Limb (tissue), 2 donors: ENCODE measurements around the gene CACNG3.

Source experiments
- DNase-seq, 2 donors: peaks; one replicate each; pipeline ENCODE4 v3.0.0-alpha.2; 2016; ENCODE audit errors: extremely low spot score in 2 of 2

Gene CACNG3

DNA sequence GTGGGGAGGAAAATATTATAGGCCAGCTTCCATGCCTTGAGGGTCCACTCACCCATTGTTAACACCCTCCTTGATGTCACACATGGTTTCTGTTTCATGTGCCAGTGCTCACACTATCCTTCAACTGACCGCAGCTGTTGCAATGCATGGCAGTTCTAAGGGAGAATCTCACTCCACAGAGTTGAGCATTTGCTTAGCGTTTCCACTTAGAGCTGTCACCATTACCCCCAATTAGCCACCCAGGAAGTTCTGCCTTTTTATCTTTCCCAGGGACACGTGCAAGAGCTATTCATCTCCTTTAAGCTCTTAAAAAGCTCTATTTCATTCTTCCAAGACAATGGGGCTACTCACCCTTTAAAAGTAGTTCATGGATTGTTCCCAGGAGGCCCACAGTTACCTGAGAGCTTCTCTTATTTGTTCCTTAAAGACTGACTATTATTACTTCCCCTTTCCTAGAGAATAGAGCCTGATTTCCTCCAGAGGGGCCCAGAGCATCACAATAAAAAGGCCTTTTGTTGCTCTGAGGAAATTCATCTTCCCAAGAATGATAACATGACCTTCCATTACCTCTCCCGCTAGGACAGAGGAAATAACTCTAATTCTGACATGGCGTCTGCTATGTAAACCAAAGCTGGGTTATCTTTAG, 126.8 kb downstream of the CACNG3 start:
- DNase-seq = no peak

DNA sequence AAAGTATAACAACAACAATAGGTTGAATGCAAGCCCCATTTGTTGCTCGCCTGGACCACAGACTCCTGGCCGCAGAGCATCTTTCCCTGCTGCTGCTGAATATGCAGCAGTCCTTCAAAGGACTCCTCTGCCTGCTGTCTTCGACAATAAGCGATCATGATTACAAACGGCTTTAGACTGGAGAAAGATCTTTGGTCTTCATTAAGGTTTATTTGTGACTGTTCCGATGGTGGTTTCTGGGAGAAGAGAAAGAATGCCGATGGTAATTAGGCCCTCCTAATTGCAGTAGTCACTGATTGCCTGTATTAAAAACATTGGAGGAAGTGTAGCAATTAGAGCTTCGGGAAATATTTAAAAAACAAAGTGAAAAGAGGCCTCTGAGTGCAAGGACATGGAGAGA, 138.2 kb downstream of the CACNG3 start:
- no peak for DNase-seq

DNA sequence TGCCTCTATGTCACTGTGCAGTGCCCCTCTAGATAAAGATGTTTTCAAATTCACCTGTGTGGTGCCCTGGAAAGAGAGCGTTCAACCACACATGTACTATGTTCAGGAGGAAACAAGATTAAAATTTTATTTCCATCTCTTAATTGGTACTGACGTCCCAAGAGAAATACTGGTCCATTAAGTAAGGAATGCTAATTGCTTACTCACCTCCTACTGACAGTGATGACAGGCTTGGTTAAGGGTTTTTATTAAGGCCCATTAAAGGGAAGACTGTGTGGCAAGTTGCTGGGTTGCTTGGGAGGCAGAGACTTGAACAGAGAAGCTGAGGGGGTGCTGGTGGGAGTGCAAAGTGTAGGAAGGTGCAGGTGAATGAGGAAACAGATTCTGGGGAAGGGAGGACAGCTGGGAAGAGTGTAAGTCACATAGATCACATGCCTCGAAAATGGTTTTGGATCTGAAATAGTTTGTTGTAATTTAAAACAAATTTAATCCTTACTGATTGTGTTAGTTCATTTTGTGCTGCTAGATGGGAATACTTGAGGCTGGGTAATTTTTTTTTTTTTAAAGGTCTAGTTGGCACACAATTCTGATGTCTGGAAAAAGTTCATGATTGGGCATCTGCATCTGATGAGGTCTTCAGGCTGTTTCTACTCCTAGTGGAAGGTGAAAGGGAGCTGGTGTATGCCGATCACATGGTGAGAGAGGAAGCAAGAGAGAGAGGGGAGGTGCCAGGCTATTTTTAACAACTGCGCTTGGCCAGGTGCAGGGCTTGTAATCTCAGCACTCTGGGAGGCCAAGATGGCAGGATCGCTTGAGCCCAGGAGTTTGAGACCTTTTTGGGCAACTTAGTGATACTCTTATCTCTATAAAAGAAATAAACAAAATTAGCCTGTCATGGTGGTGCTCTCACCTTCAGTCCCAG, 140.5 kb downstream of the CACNG3 start:
- no peak for DNase-seq

DNA sequence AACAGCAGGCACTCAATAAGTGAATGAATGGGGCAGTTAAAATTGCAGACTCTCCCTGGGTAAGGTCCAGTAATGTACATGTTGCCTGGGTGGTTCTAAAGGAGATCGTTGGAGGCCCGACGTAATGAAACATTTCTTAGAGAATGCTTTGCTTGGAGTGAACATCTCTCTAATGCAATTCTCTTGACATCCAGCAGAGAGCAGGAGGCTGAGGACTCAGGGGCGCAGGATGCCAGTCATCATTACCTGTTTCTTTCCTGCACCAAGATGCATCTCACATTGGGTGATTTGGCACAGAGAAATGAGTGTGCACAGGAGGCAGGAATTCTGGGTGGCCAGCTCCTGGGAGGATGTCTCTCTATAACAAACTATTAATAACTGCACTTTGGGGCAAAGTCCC, 152.9 kb downstream of the CACNG3 start:
- no peak for DNase-seq
